ENCODE results near the gene MPDZ. TPM values are rescaled to one million over a fixed set of nuclear protein-coding genes. Genes with fewer than 3 reads are reported as not detected.

The MPDZ gene
- total and polyA plus RNA-seq, 8 donors = 25.9 to 77.7 (median 70.1) TPM

- TF ChIP-seq, protein P1, sequence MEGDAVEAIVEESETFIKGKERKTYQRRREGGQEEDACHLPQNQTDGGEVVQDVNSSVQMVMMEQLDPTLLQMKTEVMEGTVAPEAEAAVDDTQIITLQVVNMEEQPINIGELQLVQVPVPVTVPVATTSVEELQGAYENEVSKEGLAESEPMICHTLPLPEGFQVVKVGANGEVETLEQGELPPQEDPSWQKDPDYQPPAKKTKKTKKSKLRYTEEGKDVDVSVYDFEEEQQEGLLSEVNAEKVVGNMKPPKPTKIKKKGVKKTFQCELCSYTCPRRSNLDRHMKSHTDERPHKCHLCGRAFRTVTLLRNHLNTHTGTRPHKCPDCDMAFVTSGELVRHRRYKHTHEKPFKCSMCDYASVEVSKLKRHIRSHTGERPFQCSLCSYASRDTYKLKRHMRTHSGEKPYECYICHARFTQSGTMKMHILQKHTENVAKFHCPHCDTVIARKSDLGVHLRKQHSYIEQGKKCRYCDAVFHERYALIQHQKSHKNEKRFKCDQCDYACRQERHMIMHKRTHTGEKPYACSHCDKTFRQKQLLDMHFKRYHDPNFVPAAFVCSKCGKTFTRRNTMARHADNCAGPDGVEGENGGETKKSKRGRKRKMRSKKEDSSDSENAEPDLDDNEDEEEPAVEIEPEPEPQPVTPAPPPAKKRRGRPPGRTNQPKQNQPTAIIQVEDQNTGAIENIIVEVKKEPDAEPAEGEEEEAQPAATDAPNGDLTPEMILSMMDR (IDR thresholded peaks at IDR 0.05) = no peak
- Histone ChIP-seq H3K4me3 (no peak overlapping the region), H3K27ac (no peak overlapping the region), H3K27me3 (no peaks in the 10 kb centered on the region), H3K4me1 (no peaks in the 10 kb centered on the region), H3K36me3 (no peaks in the 10 kb centered on the region), H3K9me3 (peaks cover 0 to 20% of the 10 kb centered on the region in 2 donors)
- intact Hi-C loops (cut with DNase I) = no loop called here
- DNase-seq (no peak), ATAC-seq (no peak)
These were observed 201.3 kb downstream of the MPDZ start for GRCh38 chr9:13078164-13078563.

GRCh38 chr9:13076616-13077015, 202.9 kb downstream of the MPDZ start:
- H3K36me3 ChIP-seq = no peaks in the 10 kb centered on the region
- H3K4me1 ChIP-seq = no peaks in the 10 kb centered on the region
- ATAC-seq (no peak), DNase-seq (no peak)
- H3K27ac ChIP-seq = no peak overlapping the region
- H3K27me3 ChIP-seq = no peaks in the 10 kb centered on the region
- TF ChIP-seq, protein P1 (IDR thresholded peaks at IDR 0.05) = no peak
- peaks cover 0 to 24% of the 10 kb centered on the region in 2 donors for H3K9me3 ChIP-seq
- intact Hi-C loops (cut with DNase I) = no loop called here
- H3K4me3 ChIP-seq = no peak overlapping the region

- DNase-seq = no peak
- H3K4me3 ChIP-seq = no peak overlapping the region
- no peak for ATAC-seq
These were observed 207.6 kb downstream of the MPDZ start for GRCh38 chr9:13071921-13072320.

DNA sequence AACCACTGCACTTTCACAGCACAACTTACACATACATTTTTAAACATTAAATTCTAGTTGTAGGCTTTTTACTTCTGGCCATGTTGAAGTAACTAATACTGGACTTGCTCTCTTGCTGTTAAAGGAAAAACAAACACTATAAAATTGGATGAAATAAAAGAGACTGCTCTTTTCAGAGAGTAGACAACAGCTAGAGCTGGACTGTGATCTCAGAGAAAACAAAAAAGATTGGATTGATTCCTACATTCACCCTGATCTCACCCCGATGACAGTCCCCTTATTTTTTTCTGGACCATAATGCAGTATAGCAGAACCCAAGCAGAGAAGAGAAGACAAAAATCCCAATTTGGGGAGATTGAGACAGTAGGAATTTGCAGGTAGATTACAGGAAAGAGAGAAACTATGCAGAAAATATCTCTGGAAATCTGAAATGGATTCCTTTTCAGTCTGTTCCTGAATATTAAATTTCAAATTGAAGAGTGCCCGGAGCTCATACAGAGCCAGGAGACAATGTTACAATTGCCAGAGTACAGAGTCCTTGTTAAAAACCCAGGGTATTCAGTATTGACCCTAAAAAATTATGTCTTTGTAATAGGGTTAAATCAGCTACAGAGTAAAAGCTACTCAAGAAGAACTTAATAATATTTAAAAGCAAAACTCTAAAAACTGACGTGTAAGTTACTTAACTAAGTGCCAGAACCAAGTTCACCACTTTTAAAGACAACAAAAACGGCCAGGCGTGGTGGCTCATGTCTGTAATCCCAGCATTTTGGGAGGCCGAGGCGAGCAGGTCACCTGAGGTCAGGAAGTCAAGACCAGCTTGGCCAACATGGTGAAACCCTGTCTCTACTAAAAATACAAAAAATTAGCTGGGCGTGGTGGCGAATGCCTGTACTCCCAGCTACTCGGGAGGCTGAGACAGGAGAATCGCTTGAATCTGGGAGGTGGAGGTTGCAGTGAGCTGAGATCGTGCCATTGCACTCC, 208.6 kb downstream of the MPDZ start:
- TF ChIP-seq, protein P1 (IDR thresholded peaks at IDR 0.05) = no peak
- Histone ChIP-seq H3K4me1 (no peaks in the 10 kb centered on the region), H3K4me3 (no peak overlapping the region), H3K36me3 (no peaks in the 10 kb centered on the region), H3K27me3 (no peaks in the 10 kb centered on the region), H3K9me3 (peaks cover 0 to 24% of the 10 kb centered on the region in 2 donors), H3K27ac (no peak overlapping the region)
- DNase-seq = no peak
- ATAC-seq = no peak
- intact Hi-C loops (cut with DNase I) = no loop called here

More at GRCh38 chr9:13071921-13072320, 207.6 kb downstream of the MPDZ start:
- Histone ChIP-seq H3K4me1 (no peaks in the 10 kb centered on the region), H3K36me3 (no peaks in the 10 kb centered on the region), H3K27me3 (no peaks in the 10 kb centered on the region), H3K27ac (no peak overlapping the region), H3K9me3 (peaks cover 0 to 24% of the 10 kb centered on the region in 2 donors)
- intact Hi-C loops (cut with DNase I) = no loop called here
- TF ChIP-seq, protein P1 (IDR thresholded peaks at IDR 0.05) = no peak

DNA sequence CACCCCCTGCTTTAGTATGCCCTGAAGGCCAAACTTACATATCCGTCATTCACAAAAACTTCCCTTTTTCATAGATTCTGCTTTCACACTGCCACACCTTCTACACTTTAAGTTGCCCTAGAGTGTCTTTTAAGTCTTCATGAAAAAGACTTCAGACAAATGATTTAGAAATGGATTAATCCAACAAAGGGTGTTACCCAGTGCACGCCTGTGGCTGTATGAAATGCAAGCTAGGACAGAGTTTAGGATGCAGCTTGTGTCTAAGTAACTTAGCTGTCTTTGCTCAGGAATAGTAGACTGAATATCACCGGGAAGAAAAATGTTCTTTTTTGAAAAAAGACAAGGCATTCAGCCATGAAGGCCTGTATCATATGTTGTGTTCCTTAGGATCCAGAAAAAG, 210.0 kb downstream of the MPDZ start:
- TF ChIP-seq, protein P1 (IDR thresholded peaks at IDR 0.05) = no peak
- no peak overlapping the region for H3K27ac ChIP-seq
- DNase-seq = no peak
- no peak overlapping the region for H3K4me3 ChIP-seq
- no peaks in the 10 kb centered on the region for H3K36me3 ChIP-seq
- peaks cover 0 to 11% of the 10 kb centered on the region in 2 donors for H3K9me3 ChIP-seq
- intact Hi-C loops (cut with DNase I) = no loop called here
- H3K27me3 ChIP-seq = no peaks in the 10 kb centered on the region
- ATAC-seq = no peak
- no peaks in the 10 kb centered on the region for H3K4me1 ChIP-seq
